Measurements from ENCODE around the gene SIPA1. TPM values are rescaled to one million over a fixed set of nuclear protein-coding genes. Genes with fewer than 3 reads are reported as not detected.

SIPA1 gene
- total and polyA plus RNA-seq, 9 of the 15 experiments (the other 6 are each of a cell fraction or from before 2014, with no cell fraction given), result 0.25 to 85.8 (median 16.8) TPM

GRCh38 chr11:65662799-65663638, 25.1 kb downstream of the SIPA1 start, which contains the start of gene RELA (continued):
- TF ChIP-seq TRIM25 (IDR thresholded peaks at IDR 0.05; ENCODE audit: borderline replicate concordance) (no peak), GATAD2B (IDR thresholded peaks at IDR 0.05; ENCODE audit: borderline replicate concordance) (peak; percentile 76), PPARD (CRISPR knock-in tag; IDR thresholded peaks at IDR 0.05) (no peak), NONO (IDR thresholded peaks at IDR 0.05; ENCODE audit: low read depth in 2 of 2, low read length in 1 of 2) (peak in 1 of 2 experiments; percentile 80; a peak in 2 of 4 replicates), ELF4 (CRISPR knock-in tag; IDR thresholded peaks at IDR 0.05) (0 out of 2 replicates have a peak, but pooled peaks have one; percentile 48), RCOR1 (IDR thresholded peaks at IDR 0.05; ENCODE audit: borderline replicate concordance in 1 of 2, low read depth in 2 of 2, low read length in 2 of 2) (peak in 1 of 2 experiments; percentile 11; a peak in 1 of 4 replicates), DMBX1 (CRISPR knock-in tag; IDR thresholded peaks at IDR 0.05; ENCODE audit: borderline replicate concordance) (no peak), EP300 (IDR thresholded peaks at IDR 0.05; ENCODE audit: low read length) (no peak), PRDM10 (IDR thresholded peaks at IDR 0.05; ENCODE audit: partially characterized antibody) (peak; percentile 92), ERF (CRISPR knock-in tag; IDR thresholded peaks at IDR 0.05) (no peak), CHD4 (IDR thresholded peaks at IDR 0.05; ENCODE audit: insufficient read depth, insufficient replicate concordance, low read depth, low read length, poor library complexity, severe bottlenecking) (no peak), ZNF511 (CRISPR knock-in tag; IDR thresholded peaks at IDR 0.05) (no peak; the same call in 1 of the 2 replicates), PKNOX1 (IDR thresholded peaks at IDR 0.05) (no peak; the same call in 1 of the 2 replicates)
